NCI-H2196 (cell line): ENCODE measurements around the gene ADAMTSL3.

Source experiments
- DNase-seq: peaks from one replicate; lab custom pipeline; 2025; ENCODE audit not compliant: unreplicated experiment; lab: John Stamatoyannopoulos, UW

The ADAMTSL3 gene

DNA sequence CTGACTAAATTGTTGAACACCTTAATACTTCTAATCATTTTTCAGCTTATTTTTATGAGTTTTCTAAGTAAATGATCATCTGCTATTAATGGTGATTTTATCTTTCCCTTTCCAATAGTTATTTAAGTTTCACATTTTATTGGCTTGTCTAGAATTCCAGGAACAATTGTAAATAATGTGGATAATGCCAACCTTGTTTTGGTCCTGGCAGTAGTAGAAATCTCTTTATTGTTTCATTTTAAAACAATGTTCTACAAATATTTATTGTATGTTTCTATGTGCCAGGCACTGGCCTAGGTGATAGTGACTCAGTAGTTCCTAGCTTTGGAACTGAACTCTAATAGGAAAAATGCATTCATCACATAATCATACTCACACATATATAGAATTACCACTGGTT, 264.1 kb downstream of the ADAMTSL3 start:
- no peak for DNase-seq

DNA sequence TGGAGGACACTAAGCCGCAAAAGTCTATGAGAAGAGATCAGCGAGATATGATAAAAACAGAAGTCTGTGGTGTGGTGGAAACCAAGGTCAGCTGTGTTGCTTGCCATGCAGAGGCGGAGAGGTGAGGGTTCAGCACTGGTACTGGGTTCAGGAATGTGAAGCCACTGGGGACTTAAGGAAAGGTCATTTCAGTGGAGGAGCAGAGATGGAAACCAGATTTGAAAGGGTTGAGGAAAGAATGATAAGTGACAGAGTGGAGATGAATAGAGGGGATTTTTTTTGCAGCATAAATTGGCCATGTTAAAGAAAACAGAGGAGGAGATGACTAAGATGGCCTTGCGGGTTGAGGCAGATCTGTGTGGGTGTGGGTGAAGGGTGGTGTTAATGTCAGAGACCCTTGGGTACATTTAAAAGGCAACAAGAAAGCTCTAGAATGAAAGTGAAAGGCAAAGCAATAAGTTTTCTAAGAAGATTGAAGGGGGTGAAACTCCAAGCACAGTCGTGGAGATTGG, 265.5 kb downstream of the ADAMTSL3 start:
- DNase-seq, result no peak

- no peak for DNase-seq
These were observed 266.1 kb downstream of the ADAMTSL3 start for GRCh38 chr15:83919978-83920510.

DNA sequence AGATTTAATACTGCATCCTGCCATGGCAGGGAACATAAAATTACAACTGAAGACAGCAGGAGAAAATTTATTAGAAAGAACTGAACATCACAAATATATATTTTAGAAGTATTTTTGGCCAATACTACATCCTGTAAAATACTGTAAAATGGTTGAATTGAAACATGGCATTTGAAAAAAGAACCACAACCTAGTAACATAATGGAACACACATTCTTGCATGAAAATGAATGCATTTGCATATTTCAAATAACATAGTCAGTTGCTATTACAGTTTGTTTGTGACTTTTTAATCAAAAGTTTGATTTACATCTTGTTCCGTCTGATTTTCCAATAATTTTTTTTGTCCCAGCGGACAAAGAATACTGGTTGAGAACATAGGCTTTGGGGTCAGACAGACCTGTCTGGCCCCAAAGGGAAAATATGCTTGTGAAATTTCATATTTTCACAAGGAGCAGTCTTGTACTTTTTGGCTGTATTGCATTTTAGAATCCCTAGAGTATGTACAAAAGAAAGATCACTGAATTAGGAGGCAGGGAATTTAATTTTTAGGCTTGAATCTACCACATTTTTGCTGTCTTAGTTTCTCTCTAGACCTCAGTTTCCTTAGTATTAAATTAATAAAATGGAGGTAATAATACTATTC, 268.8 kb downstream of the ADAMTSL3 start:
- DNase-seq, result no peak

GRCh38 chr15:83926116-83926515, 272.2 kb downstream of the ADAMTSL3 start:
- no peak for DNase-seq

DNA sequence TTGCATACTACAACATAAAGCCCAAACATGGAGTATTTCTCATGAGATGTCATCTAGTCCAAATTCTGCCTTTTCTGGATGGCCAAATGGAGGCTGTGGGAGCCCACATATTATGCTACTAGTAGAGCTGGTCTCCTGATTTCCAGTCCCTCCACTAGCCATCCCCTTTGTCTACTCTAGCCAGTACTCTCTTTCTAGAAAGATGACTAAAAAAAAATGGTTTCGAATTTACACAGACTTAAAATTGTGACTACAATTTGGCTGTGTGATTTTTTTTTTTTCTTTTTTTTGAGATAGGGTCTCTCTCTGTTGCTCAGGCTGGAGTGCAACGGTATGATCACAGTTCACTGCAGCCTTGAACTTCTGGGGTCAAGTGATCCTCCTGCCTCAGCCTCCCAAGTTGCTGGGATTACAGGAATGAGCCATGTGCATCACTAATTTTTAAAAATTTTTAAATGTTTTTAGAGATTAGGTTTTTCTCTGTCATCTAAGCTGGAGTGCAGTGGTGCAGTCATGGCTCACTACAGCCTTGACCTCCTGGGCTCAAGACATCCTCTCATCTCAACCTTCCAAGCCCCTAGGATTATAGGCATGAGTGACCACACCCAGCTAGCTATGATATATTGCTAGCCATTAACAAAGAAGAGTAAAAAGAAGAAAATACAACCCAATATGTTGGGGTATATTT, 273.9 kb downstream of the ADAMTSL3 start:
- no peak for DNase-seq

- no peak for DNase-seq
These were observed 274.4 kb downstream of the ADAMTSL3 start for GRCh38 chr15:83928392-83928734.

DNA sequence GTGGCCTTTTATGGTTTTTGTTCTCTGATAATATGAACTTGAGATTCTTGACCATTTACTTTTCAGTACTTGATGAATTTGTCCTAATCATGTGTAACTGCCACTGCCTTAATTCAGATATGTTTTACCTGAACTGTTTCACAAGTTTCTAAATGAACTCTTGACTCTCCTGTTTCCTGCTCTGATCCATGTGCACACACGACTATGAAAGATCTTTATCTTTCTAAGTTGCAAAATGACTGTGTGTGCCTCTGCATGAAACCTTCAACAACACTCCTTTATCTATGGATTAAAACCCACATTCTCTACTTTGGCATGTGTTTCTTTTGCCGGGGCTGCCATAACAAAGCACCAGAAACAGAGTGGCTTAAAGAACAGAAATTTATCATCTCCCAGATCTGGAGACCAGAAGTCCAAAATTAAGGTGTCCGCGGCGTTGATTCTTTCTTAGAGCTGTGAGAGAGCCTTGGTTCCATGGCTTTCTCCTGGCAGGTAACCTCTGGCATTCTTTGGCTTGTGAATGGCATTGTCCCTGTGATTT, 275.0 kb downstream of the ADAMTSL3 start:
- DNase-seq, result no peak

DNA sequence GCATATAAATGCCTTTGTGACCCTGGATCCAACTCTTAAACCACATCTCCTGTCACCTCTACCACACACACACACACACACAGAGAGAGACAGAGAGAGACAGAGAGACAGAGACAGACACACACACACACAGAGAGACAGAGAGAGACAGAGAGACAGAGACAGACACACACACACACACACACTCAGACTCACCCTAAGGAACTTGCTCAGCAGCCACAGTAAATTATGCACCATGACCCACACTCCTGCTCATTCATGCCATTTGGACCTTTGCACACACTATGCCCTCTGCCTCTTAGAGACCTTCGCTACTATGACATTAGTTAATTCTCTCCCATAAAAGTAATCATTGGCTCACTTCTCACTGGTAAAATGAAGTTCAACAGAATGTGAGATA, 275.7 kb downstream of the ADAMTSL3 start:
- DNase-seq, result no peak

DNA sequence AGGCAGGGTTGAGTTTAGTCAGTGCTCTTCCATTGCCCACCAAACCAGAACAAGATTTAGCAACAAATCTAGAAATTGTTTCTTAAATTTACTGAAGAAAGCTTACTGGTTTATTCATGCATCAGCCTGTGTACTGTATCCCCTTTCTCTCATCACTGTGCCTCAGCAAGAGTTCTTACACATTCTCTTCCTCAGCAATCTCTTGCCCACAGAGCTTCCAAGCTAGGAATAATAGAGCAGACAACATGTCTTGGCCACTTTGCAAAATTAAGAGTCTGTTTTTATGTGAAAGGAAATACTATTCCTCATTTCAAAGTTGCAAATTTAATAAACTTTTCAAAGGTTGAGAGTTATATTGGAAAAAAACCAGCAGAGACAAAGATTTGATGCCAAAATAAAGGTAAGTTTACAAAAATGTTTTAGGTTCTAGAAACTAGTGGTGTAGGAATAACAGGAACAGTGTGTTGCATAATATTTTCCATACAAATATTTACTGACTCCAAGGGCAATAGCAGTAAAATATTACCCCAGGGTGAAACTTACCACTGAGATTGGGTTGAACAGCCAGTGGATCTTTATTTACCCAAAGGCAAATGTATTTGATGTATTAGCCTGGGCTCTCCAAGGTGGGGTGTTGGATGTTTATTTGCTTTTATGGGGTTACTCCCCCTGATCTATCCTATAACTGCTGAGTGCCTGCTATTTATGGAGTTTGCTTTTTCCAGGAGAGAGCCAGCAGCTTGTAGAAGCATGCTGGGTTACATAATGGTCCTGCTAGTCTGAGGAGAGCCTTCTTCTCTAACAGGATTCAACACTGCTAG, 276.7 kb downstream of the ADAMTSL3 start:
- DNase-seq, result no peak

DNA sequence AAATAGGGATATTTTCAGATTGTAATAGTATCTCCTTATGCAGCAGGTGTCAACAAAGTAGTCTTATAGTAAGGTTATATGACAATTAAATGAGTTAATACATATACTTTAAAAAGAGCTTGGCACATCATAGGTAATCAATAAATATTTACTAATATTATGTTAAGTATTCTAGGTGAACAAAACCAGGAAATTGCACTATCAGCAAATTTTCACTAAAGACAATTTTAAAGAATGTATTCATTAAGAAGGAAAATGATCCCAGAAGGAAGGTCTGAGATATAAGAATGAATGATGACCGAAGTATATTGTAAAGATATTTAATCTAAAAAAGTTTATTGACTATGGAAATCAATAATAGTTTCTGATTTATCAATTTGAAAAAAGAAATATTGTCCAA, 281.9 kb downstream of the ADAMTSL3 start:
- DNase-seq, result no peak

GRCh38 chr15:83940136-83940535, 286.2 kb downstream of the ADAMTSL3 start:
- no peak for DNase-seq

DNA sequence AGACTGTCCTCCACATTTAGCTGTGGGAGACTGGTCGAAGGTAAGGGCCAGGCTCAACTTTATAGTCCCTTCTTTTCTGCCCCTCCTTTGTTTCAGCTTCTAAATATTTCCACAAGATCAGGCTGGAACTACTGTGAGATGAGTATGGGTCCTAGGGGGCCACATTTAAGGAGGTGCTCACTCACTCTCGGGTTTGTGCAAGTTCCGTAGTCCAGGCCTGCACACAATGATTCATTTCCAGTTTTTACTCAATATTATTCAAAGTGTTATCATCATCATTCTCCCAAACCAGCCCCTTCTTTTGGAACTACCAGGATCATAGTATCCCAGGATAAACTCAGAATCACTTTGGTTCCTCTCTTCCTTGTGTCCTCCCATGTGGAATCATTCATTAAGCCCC, 289.1 kb downstream of the ADAMTSL3 start:
- no peak for DNase-seq

- no peak for DNase-seq
These were observed 290.0 kb downstream of the ADAMTSL3 start for GRCh38 chr15:83943849-83944404.

GRCh38 chr15:83947156-83947555, 293.2 kb downstream of the ADAMTSL3 start:
- DNase-seq, result no peak

DNA sequence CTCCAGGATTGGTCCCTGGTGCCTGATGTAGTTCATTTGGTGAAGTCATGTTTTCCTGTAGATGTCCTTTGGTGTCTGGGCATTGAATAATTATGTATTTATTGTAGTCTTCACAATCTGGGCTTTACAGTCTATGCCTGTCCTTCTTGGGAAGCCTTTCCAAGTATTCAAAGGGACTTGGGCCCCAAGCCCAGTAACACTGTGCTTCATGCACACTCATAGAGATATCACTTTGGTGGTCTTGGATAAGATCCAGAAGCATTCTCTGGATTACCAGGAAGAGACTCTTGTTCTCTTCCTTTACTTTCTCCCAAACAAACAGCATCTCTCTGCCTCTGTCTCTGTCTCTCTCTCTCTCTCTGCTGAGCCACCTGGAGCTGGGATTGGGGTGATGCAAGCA, 300.6 kb downstream of the ADAMTSL3 start:
- DNase-seq, result no peak

- no peak for DNase-seq
These were observed 301.9 kb downstream of the ADAMTSL3 start for GRCh38 chr15:83955806-83956265.

GRCh38 chr15:83956887-83957286, 303.0 kb downstream of the ADAMTSL3 start:
- DNase-seq, result no peak

DNA sequence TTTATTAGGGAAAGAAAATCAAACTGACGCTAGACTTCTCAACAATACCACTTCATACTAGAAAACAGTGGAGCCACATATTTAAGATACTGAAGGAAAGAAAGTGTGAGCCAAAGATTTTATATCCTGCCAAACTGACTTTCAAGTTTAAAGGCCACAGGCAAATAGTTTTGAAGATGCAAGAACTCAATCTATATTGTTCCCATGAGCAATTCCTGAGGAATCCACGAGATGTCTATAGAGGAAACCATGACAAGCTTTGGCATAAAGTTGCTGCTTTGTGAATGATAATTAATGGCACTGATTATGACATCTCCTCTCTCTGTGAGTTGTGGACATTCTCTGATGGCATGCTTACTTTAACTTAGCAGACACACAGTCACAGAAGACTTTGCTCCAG, 305.6 kb downstream of the ADAMTSL3 start:
- no peak for DNase-seq

DNA sequence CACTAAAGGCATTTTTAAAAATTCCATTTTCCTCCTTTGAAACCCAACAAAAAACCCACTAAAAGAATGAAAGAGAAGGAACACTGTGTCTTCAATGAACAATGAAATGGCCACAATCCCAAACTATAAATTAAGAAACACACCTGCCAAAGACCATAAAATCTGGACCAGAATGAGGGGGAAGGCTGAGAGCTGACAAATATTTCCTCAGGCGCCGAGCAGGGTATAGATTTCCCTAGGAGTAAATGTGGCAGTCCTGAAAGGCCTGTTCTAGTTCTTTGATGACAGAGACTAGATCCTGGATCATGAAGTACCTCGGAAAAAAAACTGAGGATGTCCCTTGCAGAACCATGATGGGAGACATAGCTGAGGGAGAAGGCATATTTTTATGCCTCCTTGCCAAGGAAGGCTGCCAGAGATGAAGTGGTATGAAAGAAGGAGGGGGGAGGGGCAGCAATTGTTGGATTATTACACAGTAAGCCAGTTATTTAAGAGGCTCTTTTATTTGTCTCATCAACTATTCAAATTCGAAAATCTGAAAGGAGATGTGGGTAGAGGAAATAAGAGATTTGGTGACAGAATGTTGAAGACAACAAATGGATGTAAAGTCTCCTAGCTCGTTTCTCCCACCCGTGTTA, 306.4 kb downstream of the ADAMTSL3 start:
- no peak for DNase-seq

- no peak for DNase-seq
These were observed 307.4 kb downstream of the ADAMTSL3 start for GRCh38 chr15:83961311-83961710.
